ENCODE data around the gene ICOS.

DNA sequence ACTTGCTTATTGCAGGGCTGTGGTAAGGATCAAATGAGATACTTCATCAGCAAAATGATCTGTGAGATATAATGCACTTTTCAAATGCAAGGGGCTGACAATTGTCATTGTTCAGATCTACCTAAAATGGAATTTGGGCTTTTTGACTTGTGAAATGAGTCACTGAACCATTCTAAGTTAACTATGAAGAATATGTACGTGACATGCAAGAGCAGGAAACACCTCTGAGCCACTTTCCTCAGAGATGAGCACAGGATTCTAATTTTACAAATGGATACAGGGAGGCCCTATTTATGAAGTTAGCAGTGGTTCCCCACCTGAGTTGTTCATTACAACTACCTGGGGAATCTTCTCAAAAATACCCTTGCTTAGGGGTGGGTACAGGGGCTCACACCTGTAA, 42.3 kb upstream of the ICOS start:
- no peak for TF ChIP-seq CTCF (conservative IDR thresholded peaks at IDR 0.05; ENCODE audit: low read length)
- TF ChIP-seq EZH2phosphoT487 (IDR thresholded peaks at IDR 0.05; ENCODE audit: borderline replicate concordance) = no peak
